Thoracic aorta (tissue), 2 donors: ENCODE measurements around the gene NEDD9. TPM values are rescaled to one million over a fixed set of nuclear protein-coding genes. Genes with fewer than 3 reads are reported as not detected.

Source experiments
- ATAC-seq: fragments of 150-250 bp; one replicate; pipeline ENCODE4 v1.8.0; 2017; ENCODE audit warnings: low read depth; ENCODE audit not compliant: insufficient number of reproducible peaks, low FRiP score
- DNase-seq: peaks from one replicate; pipeline ENCODE4 v3.0.0-alpha.2; 2020; ENCODE audit warnings: low spot score
- H3K27ac ChIP-seq, 2 donors: fragments of 200-600 bp; sonication (generic); 1 replicate in 1 of 2; 2 replicates in 1 of 2; pipeline ENCODE4 v1.5.1; 2016; ENCODE audit warnings: mild to moderate bottlenecking in 2 of 2, moderate library complexity in 2 of 2
- H3K27me3 ChIP-seq: fragments of 200-600 bp; sonication (generic); replicated peaks from 2 replicates; pipeline ENCODE4 v1.6.0; 2016; ENCODE audit warnings: mild to moderate bottlenecking; ENCODE audit not compliant: insufficient read depth
- H3K36me3 ChIP-seq: fragments of 200-600 bp; sonication (generic); one replicate; pipeline ENCODE4 v1.5.1; 2016
- H3K4me1 ChIP-seq, 2 donors: fragments of 200-600 bp; sonication (generic); 1 replicate in 1 of 2; 2 replicates in 1 of 2; pipeline versions ENCODE4 v1.5.1 to v1.6.0; 2016; ENCODE audit warnings: low read depth in 2 of 2, mild to moderate bottlenecking in 1 of 2; ENCODE audit not compliant: control insufficient read depth in 1 of 2
- H3K4me3 ChIP-seq: fragments of 200-600 bp; sonication (generic); 2 replicates; pipeline ENCODE4 v1.5.1; 2016; ENCODE audit warnings: mild to moderate bottlenecking
- H3K9me3 ChIP-seq: fragments of 200-600 bp; sonication (generic); 2 replicates; pipeline ENCODE4 v1.5.1; 2016
- total RNA-seq, 2 donors: library from RNA; depleted of rRNA; stranded (reverse); fragments of >200 nt; gene quantifications; one replicate each; pipeline versions ENCODE4 v1.1.0 to v1.2.3, GENCODE V29; 2016
- TF ChIP-seq, protein P1 (sequence below): fragments of 200-600 bp; sonication (generic); IDR thresholded peaks from one replicate; pipeline ENCODE4 v1.5.1; 2019; ENCODE audit warnings: antibody characterized with exemption

NEDD9 gene
- total RNA-seq, 2 donors from 2014 or later = 122 to 181 TPM

DNA sequence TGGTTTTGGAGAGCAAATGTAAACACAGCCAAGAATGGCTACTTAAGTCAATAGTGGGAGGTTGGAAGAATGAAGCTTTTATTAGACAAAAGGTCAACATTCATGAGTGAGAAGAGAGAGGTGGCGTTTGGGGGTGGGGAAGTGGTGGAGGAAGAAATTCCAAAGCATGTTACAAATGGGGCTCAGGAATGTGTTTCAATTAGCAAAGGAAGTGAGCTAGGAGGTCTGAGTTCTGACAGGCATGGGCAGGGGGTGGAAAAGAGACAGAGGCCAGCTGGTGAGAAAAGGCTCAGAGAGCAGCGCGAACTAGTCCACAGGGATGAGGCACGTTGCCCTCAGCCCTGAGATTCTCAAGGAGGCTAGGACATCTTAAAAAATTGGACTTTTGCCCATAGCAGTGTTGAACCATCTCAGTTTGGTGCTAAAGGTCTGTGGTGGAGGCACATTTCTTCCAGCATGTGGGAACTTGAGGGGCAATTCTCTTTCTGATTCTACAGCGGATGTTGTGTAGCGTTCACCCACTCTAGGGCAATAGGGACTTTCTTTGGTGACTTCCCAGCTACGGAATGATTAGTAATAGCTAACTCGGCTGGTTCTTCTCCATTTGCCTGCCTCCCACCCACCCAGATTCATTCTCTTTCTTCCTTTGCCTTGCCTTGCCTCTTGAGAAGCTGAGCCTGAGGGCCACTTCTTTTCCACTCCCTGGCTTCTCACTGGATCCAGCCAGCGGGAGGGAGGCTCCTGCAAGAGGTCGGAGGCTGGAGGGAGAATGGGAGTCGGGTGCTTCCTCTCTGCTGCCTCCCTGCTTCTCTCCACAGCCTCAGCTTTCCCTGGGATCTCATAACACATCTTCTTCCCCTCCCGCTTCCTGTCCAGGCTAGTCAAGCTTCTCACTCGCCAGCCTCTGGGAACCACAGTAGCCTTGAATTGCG lies 45.1 kb upstream of the NEDD9 start:
- H3K4me1 ChIP-seq = peaks cover 16 to 38% of the 10 kb centered on the region in 2 donors
- no peaks in the 10 kb centered on the region for H3K9me3 ChIP-seq
- TF ChIP-seq, protein P1, sequence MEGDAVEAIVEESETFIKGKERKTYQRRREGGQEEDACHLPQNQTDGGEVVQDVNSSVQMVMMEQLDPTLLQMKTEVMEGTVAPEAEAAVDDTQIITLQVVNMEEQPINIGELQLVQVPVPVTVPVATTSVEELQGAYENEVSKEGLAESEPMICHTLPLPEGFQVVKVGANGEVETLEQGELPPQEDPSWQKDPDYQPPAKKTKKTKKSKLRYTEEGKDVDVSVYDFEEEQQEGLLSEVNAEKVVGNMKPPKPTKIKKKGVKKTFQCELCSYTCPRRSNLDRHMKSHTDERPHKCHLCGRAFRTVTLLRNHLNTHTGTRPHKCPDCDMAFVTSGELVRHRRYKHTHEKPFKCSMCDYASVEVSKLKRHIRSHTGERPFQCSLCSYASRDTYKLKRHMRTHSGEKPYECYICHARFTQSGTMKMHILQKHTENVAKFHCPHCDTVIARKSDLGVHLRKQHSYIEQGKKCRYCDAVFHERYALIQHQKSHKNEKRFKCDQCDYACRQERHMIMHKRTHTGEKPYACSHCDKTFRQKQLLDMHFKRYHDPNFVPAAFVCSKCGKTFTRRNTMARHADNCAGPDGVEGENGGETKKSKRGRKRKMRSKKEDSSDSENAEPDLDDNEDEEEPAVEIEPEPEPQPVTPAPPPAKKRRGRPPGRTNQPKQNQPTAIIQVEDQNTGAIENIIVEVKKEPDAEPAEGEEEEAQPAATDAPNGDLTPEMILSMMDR = no peak
- DNase-seq (no peak), ATAC-seq (peak; percentile 33)
- H3K27me3 ChIP-seq = no peaks in the 10 kb centered on the region
- no peaks in the 10 kb centered on the region for H3K36me3 ChIP-seq
- H3K27ac ChIP-seq = peak overlapping the region; percentile 51 to 56
- H3K4me3 ChIP-seq = no peak overlapping the region

DNA sequence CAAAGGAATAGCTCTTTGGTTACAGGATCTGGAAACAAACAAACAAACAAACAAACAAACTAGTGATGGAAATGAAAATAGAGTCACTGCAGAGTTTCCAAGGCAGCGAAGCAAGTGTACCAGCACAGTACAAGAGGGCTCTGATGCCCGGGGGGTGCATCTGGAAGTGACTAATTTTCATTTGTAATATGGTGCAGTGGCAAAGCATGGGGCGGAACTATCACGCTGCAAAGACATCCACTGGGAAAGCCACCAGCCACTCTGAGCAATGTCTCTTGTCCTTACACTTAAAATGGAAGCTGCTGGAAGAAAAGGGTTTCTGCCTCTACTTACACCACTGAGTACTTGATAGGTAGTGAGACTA lies 44.4 kb upstream of the NEDD9 start:
- H3K4me1 ChIP-seq = peaks cover 16 to 38% of the 10 kb centered on the region in 2 donors
- ATAC-seq (no peak), DNase-seq (no peak)
- H3K9me3 ChIP-seq = no peaks in the 10 kb centered on the region
- TF ChIP-seq, protein P1 = no peak
- peak overlapping the region; percentile 51 to 56 for H3K27ac ChIP-seq
- no peaks in the 10 kb centered on the region for H3K36me3 ChIP-seq
- H3K27me3 ChIP-seq = no peaks in the 10 kb centered on the region
- H3K4me3 ChIP-seq = no peak overlapping the region

DNA sequence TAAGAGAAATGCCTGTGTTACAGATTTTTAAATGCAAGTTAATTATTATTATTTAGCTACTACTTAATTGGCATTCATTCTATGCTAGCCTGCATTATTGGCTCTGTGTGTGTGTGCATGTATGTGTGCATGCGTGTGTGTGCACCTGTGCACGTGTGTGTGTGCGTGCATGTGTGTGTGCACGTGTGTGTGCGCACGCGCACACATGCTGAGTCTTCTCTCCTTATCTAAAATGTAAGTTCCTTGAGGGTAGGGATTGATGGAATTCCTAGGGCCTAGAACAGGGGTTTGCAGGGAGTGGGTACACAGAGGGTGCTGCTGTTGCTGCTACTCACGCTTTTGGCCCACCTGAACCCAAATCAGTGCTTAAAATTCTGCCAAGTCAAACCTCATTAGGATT lies 43.8 kb upstream of the NEDD9 start:
- Histone ChIP-seq H3K4me3 (no peak overlapping the region), H3K4me1 (peaks cover 16 to 39% of the 10 kb centered on the region in 2 donors), H3K27me3 (no peaks in the 10 kb centered on the region), H3K36me3 (no peaks in the 10 kb centered on the region), H3K27ac (peak overlapping the region in 1 of 2 donors; percentile 51), H3K9me3 (no peaks in the 10 kb centered on the region)
- ATAC-seq (no peak), DNase-seq (no peak)
- TF ChIP-seq, protein P1 = no peak

DNA sequence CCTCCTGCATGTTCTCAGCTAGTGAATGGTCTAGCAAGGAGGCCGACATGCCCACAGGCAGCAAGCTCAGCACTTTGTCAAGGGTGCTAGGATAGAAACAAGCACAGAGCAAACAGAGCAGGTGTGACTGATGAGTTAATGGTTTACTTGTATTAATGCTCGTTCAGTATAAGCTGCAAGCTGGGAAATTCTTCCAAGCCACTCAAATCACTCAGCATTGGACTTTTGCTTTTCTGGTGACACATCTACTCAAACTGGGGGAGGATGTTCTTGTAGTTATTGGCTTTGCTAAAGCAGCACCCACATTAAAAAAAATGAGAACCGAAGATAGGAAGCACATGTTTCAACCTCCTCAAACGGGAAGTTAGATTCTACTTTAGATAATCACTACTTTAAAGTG lies 43.1 kb upstream of the NEDD9 start:
- H3K4me1 ChIP-seq = peaks cover 16 to 44% of the 10 kb centered on the region in 2 donors
- no peak overlapping the region for H3K27ac ChIP-seq
- H3K27me3 ChIP-seq = no peaks in the 10 kb centered on the region
- TF ChIP-seq, protein P1 = no peak
- H3K4me3 ChIP-seq = no peak overlapping the region
- H3K9me3 ChIP-seq = no peaks in the 10 kb centered on the region
- no peaks in the 10 kb centered on the region for H3K36me3 ChIP-seq
- ATAC-seq (no peak), DNase-seq (no peak)

DNA sequence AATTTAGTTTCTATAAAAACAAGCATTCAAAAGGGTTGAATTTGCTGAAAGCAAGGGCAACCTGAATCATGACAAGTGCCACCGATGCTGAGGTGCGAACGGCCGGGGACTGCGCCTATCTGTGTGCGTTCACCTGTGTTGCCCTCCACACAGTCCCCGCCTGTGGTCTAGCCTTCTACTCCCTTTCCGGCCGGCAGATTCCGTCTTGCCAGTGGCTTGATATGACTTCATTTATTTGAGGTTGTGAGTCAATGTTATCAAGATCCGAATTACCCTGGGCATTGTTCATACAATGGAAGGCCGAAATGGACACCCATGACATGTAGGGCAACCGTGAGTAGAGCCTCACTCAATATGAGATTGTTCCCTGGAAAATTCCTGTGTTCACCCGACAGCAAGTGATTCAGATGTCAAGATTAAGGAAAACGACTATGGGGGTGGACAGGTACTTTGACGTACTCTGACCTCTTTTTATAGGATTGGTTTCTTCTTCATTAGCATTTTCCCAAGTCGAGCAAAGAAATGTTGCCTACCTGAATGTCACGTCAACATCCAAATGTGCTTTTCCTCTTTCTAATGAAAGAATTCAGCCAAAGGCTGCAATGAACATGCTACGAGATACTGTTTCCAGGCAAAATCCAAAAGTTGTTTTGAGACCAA lies 41.1 kb upstream of the NEDD9 start:
- no peak overlapping the region for H3K27ac ChIP-seq
- peaks cover 10 to 40% of the 10 kb centered on the region in 2 donors for H3K4me1 ChIP-seq
- no peak overlapping the region for H3K4me3 ChIP-seq
- ATAC-seq (no peak), DNase-seq (no peak)
- H3K9me3 ChIP-seq = no peaks in the 10 kb centered on the region
- no peaks in the 10 kb centered on the region for H3K27me3 ChIP-seq
- TF ChIP-seq, protein P1 = no peak
- no peaks in the 10 kb centered on the region for H3K36me3 ChIP-seq
